ENCODE results near the gene NRM. TPM values are rescaled to one million over a fixed set of nuclear protein-coding genes. Genes with fewer than 3 reads are reported as not detected.

The NRM gene
- total RNA-seq, 1 donor from 2014 or later, result 12.8 TPM

DNA sequence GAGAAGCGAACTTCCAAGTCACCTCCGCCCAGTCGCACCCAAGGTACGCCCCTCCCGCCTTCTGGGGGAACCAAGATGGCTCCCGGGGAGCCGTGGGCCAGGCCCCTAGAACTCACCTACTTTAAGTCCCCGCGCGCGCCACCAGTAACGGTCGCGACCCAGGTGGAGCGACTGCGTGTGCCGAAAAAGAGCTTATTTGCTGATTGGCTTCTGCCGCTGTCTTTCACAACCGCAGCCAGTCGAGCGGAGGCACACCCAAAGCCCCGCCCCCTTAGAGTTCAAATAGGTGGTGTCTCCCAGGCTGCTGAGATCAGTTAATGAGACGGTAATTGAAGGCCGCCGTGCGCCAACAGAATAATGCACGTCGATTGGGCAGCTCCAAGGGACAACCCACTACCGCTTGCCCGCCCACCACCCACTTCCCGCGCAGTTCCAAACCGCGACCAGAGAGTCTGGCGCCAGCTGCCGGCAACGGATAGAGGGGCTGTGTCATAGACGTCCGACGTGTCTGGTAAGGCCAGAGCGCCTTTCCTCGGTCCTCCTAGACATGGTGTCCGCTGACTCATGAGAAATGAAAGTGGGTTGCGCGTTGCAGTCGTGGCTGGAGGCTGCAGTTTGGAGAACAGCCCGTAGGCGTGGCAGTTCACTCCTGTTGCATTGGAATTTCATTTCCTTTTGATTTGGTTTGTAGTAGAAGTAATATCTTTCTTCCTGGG lies 26.5 kb upstream of the NRM start, which contains the start of gene MDC1:
Gene MDC1 (minus strand): TSS at position 153 of the 716 bp plus-strand sequence. CDS start 2,106 bp downstream, outside the sequence.
- TF ChIP-seq EZH2 (IDR thresholded peaks at IDR 0.05; ENCODE audit: insufficient read depth, low read length), result no peak
- TF ChIP-seq, protein P1, sequence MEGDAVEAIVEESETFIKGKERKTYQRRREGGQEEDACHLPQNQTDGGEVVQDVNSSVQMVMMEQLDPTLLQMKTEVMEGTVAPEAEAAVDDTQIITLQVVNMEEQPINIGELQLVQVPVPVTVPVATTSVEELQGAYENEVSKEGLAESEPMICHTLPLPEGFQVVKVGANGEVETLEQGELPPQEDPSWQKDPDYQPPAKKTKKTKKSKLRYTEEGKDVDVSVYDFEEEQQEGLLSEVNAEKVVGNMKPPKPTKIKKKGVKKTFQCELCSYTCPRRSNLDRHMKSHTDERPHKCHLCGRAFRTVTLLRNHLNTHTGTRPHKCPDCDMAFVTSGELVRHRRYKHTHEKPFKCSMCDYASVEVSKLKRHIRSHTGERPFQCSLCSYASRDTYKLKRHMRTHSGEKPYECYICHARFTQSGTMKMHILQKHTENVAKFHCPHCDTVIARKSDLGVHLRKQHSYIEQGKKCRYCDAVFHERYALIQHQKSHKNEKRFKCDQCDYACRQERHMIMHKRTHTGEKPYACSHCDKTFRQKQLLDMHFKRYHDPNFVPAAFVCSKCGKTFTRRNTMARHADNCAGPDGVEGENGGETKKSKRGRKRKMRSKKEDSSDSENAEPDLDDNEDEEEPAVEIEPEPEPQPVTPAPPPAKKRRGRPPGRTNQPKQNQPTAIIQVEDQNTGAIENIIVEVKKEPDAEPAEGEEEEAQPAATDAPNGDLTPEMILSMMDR (IDR thresholded peaks at IDR 0.05; ENCODE audit: insufficient read depth, low read depth, low read length), result peak; percentile 13
- Histone ChIP-seq H4K20me1 (ENCODE audit: insufficient read depth, low read length) (peaks cover 9% of the 10 kb centered on the region), H2AFZ (ENCODE audit: low read depth, low read length) (peak within 1 kb of the TSS; percentile 67), H3K36me3 (ENCODE audit: insufficient read depth, low read length) (peaks cover 15% of the 10 kb centered on the region), H3K9ac (ENCODE audit: low read length) (peak within 1 kb of the TSS; percentile 85), H3K4me3 (ENCODE audit: insufficient read depth, low read depth, low read length) (peak within 1 kb of the TSS; percentile 78), H3K27me3 (ENCODE audit: insufficient read depth, low read length) (no peaks in the 10 kb centered on the region), H3K4me1 (ENCODE audit: insufficient read depth, low read length) (peaks cover 19% of the 10 kb centered on the region), H3K79me2 (ENCODE audit: insufficient read depth, low read length) (peaks cover 53% of the 10 kb centered on the region), H3K27ac (ENCODE audit: low read depth, low read length) (peak within 1 kb of the TSS; percentile 90), H3K4me2 (ENCODE audit: low read length) (peak within 1 kb of the TSS; percentile 88), H3K9me3 (ENCODE audit: insufficient read depth, low read depth, low read length) (no peaks in the 10 kb centered on the region)
- Mint-ChIP-seq H3K4me1 (ENCODE audit: low read depth, unreplicated experiment) (peaks cover 21% of the 10 kb centered on the region), H3K27me3 (ENCODE audit: low read depth, unreplicated experiment) (no peaks in the 10 kb centered on the region), H3K4me3 (ENCODE audit: unreplicated experiment) (peak within 1 kb of the TSS; percentile 94), H3K27ac (ENCODE audit: unreplicated experiment) (peak within 1 kb of the TSS; percentile 100), H3K36me3 (ENCODE audit: low read depth, unreplicated experiment) (peaks cover 29% of the 10 kb centered on the region), H3K9me3 (ENCODE audit: unreplicated experiment) (no peaks in the 10 kb centered on the region)
- DNase-seq (ENCODE audit: low read depth) (peak; percentile 100), FAIRE-seq (peak; percentile 86)

DNA sequence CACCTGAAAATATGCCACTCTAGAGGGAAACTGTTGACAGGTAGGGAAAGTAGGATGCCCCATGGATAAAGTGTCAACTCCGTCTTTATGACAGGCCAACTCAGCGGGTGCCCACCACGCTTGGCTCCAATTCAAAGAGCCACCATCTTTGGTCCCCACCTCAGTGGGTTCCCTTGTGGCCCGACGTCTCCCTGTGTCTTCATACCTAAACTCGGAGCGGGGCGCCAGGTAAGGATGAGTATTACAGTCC lies 26.0 kb upstream of the NRM start:
- Mint-ChIP-seq H3K4me3 (ENCODE audit: unreplicated experiment) (peak overlapping the region; percentile 94), H3K9me3 (ENCODE audit: unreplicated experiment) (no peaks in the 10 kb centered on the region), H3K4me1 (ENCODE audit: low read depth, unreplicated experiment) (peaks cover 21% of the 10 kb centered on the region), H3K27me3 (ENCODE audit: low read depth, unreplicated experiment) (no peaks in the 10 kb centered on the region), H3K27ac (ENCODE audit: unreplicated experiment) (peak overlapping the region; percentile 100), H3K36me3 (ENCODE audit: low read depth, unreplicated experiment) (peaks cover 33% of the 10 kb centered on the region)
- Histone ChIP-seq H3K9ac (ENCODE audit: low read length) (peak overlapping the region; percentile 85), H3K27ac (ENCODE audit: low read depth, low read length) (peak overlapping the region; percentile 89), H3K4me2 (ENCODE audit: low read length) (peak overlapping the region; percentile 88), H3K27me3 (ENCODE audit: insufficient read depth, low read length) (no peaks in the 10 kb centered on the region), H4K20me1 (ENCODE audit: insufficient read depth, low read length) (peaks cover 4% of the 10 kb centered on the region), H3K9me3 (ENCODE audit: insufficient read depth, low read depth, low read length) (no peaks in the 10 kb centered on the region), H3K36me3 (ENCODE audit: insufficient read depth, low read length) (peaks cover 19% of the 10 kb centered on the region), H3K79me2 (ENCODE audit: insufficient read depth, low read length) (peaks cover 48% of the 10 kb centered on the region), H3K4me1 (ENCODE audit: insufficient read depth, low read length) (peaks cover 19% of the 10 kb centered on the region), H3K4me3 (ENCODE audit: insufficient read depth, low read depth, low read length) (peak overlapping the region; percentile 78), H2AFZ (ENCODE audit: low read depth, low read length) (peak overlapping the region; percentile 67)
- DNase-seq (ENCODE audit: low read depth), result no peak
- no peak for FAIRE-seq
- TF ChIP-seq, protein P1 (IDR thresholded peaks at IDR 0.05; ENCODE audit: insufficient read depth, low read depth, low read length), result no peak
- no peak for TF ChIP-seq EZH2 (IDR thresholded peaks at IDR 0.05; ENCODE audit: insufficient read depth, low read length)

DNA sequence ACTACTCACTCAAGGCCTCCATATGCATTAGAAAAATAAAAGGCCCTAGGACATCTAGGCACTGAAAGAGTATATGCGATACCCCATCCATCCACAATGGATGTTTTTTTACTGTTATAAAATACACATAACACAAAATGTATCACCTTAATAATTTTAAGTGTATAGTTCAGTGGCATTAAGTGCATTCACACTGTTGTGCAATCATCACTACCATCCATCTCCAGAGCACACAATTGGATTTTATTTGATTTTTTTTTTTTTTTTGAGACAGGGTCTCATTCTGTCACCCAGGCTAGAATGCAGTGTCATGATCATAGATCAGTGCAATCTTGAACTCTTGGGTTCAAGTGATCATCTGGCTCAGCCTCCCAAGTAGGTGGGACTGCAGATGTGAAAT lies 23.5 kb upstream of the NRM start:
- no peak overlapping the region for H3K4me2 ChIP-seq (ENCODE audit: low read length)
- DNase-seq (ENCODE audit: low read depth) (no peak), FAIRE-seq (no peak)
- Mint-ChIP-seq H3K9me3 (ENCODE audit: unreplicated experiment) (no peaks in the 10 kb centered on the region), H3K27ac (ENCODE audit: unreplicated experiment) (peak overlapping the region; percentile 31), H3K4me1 (ENCODE audit: low read depth, unreplicated experiment) (peaks cover 17% of the 10 kb centered on the region), H3K27me3 (ENCODE audit: low read depth, unreplicated experiment) (no peaks in the 10 kb centered on the region), H3K36me3 (ENCODE audit: low read depth, unreplicated experiment) (peaks cover 33% of the 10 kb centered on the region), H3K4me3 (ENCODE audit: unreplicated experiment) (no peak overlapping the region)
- H3K9ac ChIP-seq (ENCODE audit: low read length), result no peak overlapping the region
- no peaks in the 10 kb centered on the region for H3K27me3 ChIP-seq (ENCODE audit: insufficient read depth, low read length)
- H3K4me1 ChIP-seq (ENCODE audit: insufficient read depth, low read length), result peaks cover 14% of the 10 kb centered on the region
- no peak overlapping the region for H3K27ac ChIP-seq (ENCODE audit: low read depth, low read length)
- peaks cover 24% of the 10 kb centered on the region for H3K36me3 ChIP-seq (ENCODE audit: insufficient read depth, low read length)
- H4K20me1 ChIP-seq (ENCODE audit: insufficient read depth, low read length), result no peaks in the 10 kb centered on the region
- H3K79me2 ChIP-seq (ENCODE audit: insufficient read depth, low read length), result peaks cover 25% of the 10 kb centered on the region
- H2AFZ ChIP-seq (ENCODE audit: low read depth, low read length), result no peak overlapping the region
- no peak overlapping the region for H3K4me3 ChIP-seq (ENCODE audit: insufficient read depth, low read depth, low read length)
- no peaks in the 10 kb centered on the region for H3K9me3 ChIP-seq (ENCODE audit: insufficient read depth, low read depth, low read length)
- TF ChIP-seq, protein P1 (IDR thresholded peaks at IDR 0.05; ENCODE audit: insufficient read depth, low read depth, low read length), result no peak
- no peak for TF ChIP-seq EZH2 (IDR thresholded peaks at IDR 0.05; ENCODE audit: insufficient read depth, low read length)
